Trophoblast cell (in vitro differentiated cells and primary cell): ENCODE results near the gene SUSD1.
A peak's percentile ranks its signal among the peaks of the same experiment; 100 is the strongest.

Experiments used
- DNase-seq, 2 donors: peaks; one replicate each; pipeline ENCODE4 v3.0.0-alpha.2; 2016
- H2AFZ ChIP-seq: 2 replicates; pipeline ENCODE4 v1.6.1; 2013; ENCODE audit warnings: low read length, moderate library complexity, mild to moderate bottlenecking; ENCODE audit not compliant: insufficient read depth, poor library complexity
- H2AK5ac ChIP-seq: 2 replicates; pipeline ENCODE4 v1.6.1; 2013; ENCODE audit warnings: mild to moderate bottlenecking, low read length
- H2BK120ac ChIP-seq: 2 replicates; pipeline ENCODE4 v1.6.1; 2013; ENCODE audit warnings: low read length, mild to moderate bottlenecking, moderate library complexity; ENCODE audit not compliant: insufficient read depth, poor library complexity
- H2BK12ac ChIP-seq: 2 replicates; pipeline ENCODE4 v1.6.1; 2013; ENCODE audit warnings: mild to moderate bottlenecking, low read length, moderate library complexity
- H2BK5ac ChIP-seq: 2 replicates; pipeline ENCODE4 v1.6.1; 2013; ENCODE audit warnings: low read length, low read depth, moderate library complexity, mild to moderate bottlenecking; ENCODE audit not compliant: poor library complexity
- H3K14ac ChIP-seq: 2 replicates; pipeline ENCODE4 v1.6.1; 2013; ENCODE audit warnings: mild to moderate bottlenecking, low read length
- H3K18ac ChIP-seq: 2 replicates; pipeline ENCODE4 v1.6.1; 2013; ENCODE audit warnings: mild to moderate bottlenecking, low read length
- H3K23ac ChIP-seq: 2 replicates; pipeline ENCODE4 v1.6.1; 2013; ENCODE audit warnings: low read length
- H3K27ac ChIP-seq: 2 replicates; pipeline ENCODE4 v1.5.1; 2013; ENCODE audit warnings: low read depth, mild to moderate bottlenecking, inconsistent platforms, low read length, moderate library complexity
- H3K27me3 ChIP-seq: 2 replicates; pipeline ENCODE4 v1.6.1; 2013; ENCODE audit warnings: inconsistent platforms, mild to moderate bottlenecking, low read length, moderate library complexity; ENCODE audit not compliant: insufficient read depth
- H3K36me3 ChIP-seq, 2 experiments: 1 replicate in 1 of 2; 2 replicates in 1 of 2; pipeline ENCODE4 v1.6.1; 2013; ENCODE audit warnings: low read length in 2 of 2, mild to moderate bottlenecking in 2 of 2, moderate library complexity in 1 of 2; ENCODE audit not compliant: insufficient read depth in 2 of 2, control insufficient read depth in 1 of 2
- H3K4ac ChIP-seq: 2 replicates; pipeline ENCODE4 v1.6.1; 2013; ENCODE audit warnings: low read depth, mild to moderate bottlenecking, low read length, moderate library complexity
- H3K4me1 ChIP-seq, 2 experiments: 1 replicate in 1 of 2; 2 replicates in 1 of 2; pipeline ENCODE4 v1.6.1; 2013; ENCODE audit warnings: low read length in 2 of 2, mild to moderate bottlenecking in 2 of 2, moderate library complexity in 1 of 2; ENCODE audit not compliant: insufficient read depth in 2 of 2, control insufficient read depth in 1 of 2
- H3K4me2 ChIP-seq: 2 replicates; pipeline ENCODE4 v1.6.1; 2013; ENCODE audit warnings: inconsistent platforms, mild to moderate bottlenecking, low read length, moderate library complexity
- H3K4me3 ChIP-seq: 2 replicates; pipeline ENCODE4 v1.5.1; 2013; ENCODE audit warnings: mild to moderate bottlenecking, low read depth, low read length, inconsistent platforms
- H3K79me1 ChIP-seq: one replicate; pipeline ENCODE4 v1.6.1; 2013; ENCODE audit warnings: low read length
- H3K79me2 ChIP-seq: 2 replicates; pipeline ENCODE4 v1.6.1; 2013; ENCODE audit warnings: low read length, mild to moderate bottlenecking; ENCODE audit not compliant: control insufficient read depth, insufficient read depth, poor library complexity
- H3K9ac ChIP-seq: 2 replicates; pipeline ENCODE4 v1.6.1; 2013; ENCODE audit warnings: mild to moderate bottlenecking, low read length
- H3K9me3 ChIP-seq: 2 replicates; pipeline ENCODE4 v1.6.1; 2013; ENCODE audit warnings: low read depth, mild to moderate bottlenecking, control low read depth, inconsistent platforms, low read length; ENCODE audit not compliant: insufficient read depth
- H4K12ac ChIP-seq: 2 replicates; pipeline ENCODE4 v1.6.1; 2013; ENCODE audit warnings: low read depth, mild to moderate bottlenecking, low read length, moderate library complexity
- H4K8ac ChIP-seq: 2 replicates; pipeline ENCODE4 v1.6.1; 2013; ENCODE audit warnings: low read depth, mild to moderate bottlenecking, low read length, moderate library complexity
- H4K91ac ChIP-seq: one replicate; pipeline ENCODE4 v1.6.1; 2013; ENCODE audit warnings: low read depth, mild to moderate bottlenecking, low read length, moderate library complexity
- WGBS: extraction: QIAGEN DNeasy Blood & Tissue Kit; methylation state at CpG from one replicate; pipeline ENCODE4 v1.1.7; 2013; ENCODE audit warnings: missing lambda C conversion rate; ENCODE audit not compliant: insufficient read length, insufficient coverage; ENCODE audit errors: extremely low coverage; 5-methylcytosine and 5-hydroxymethylcytosine counted together

Gene SUSD1

DNA sequence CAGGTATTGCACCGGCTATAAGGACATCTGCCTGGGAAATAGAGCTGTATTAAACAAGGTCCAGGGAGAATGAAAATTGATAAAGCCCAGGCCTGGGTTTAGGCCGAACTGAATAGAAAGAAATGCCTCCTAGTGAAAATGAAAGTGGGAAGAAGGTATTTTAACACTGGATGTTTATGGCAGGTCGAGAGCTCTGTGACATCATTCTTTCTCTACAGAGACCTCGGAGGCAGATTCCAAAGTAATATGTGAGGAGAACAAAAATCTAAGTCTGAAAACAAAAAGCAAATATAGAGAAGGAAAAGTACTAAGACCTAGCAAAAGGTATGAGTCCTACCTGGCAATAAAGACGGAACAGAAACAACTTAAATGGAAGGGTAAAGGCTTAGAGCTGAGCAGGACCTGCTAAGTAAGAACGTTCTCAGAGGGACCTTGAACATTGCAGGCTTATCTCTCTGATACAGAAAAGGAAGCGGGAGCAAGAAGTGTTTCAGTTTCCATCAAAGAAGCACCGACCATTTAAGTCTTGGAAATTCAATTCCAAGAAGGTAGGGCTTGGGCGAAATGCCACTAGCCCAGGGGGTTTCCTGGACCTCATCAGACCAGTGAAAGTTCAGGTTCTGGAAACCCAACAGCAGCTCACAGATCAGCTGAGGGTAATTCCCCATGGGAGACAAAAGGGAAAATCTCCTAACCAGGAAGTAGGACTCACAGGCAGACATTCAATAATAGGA lies 80.0 kb downstream of the SUSD1 start:
- DNase-seq: peak; percentile 31 to 40
- no peak overlapping the region for H2BK12ac ChIP-seq
- peaks cover 4% of the 10 kb centered on the region in 2 experiments for H3K36me3 ChIP-seq
- no peak overlapping the region for H2BK5ac ChIP-seq
- H3K4me3 ChIP-seq: no peak overlapping the region
- peaks cover 3 to 6% of the 10 kb centered on the region in 2 experiments for H3K4me1 ChIP-seq
- H3K79me1 ChIP-seq: peaks cover 3% of the 10 kb centered on the region
- no peak overlapping the region for H2AK5ac ChIP-seq
- no peak overlapping the region for H4K91ac ChIP-seq
- H3K4ac ChIP-seq: no peak overlapping the region
- H3K14ac ChIP-seq: no peak overlapping the region
- no peaks in the 10 kb centered on the region for H3K27me3 ChIP-seq
- no peak overlapping the region for H3K9ac ChIP-seq
- H3K27ac ChIP-seq: no peak overlapping the region
- H3K23ac ChIP-seq: no peak overlapping the region
- H3K4me2 ChIP-seq: no peak overlapping the region
- no CpG with 5 or more reads among the region's 9 CpGs for WGBS
- H4K8ac ChIP-seq: no peak overlapping the region
- no peak overlapping the region for H3K18ac ChIP-seq
- H4K12ac ChIP-seq: no peak overlapping the region
- no peaks in the 10 kb centered on the region for H3K79me2 ChIP-seq
- no peak overlapping the region for H2BK120ac ChIP-seq
- no peaks in the 10 kb centered on the region for H3K9me3 ChIP-seq
- H2AFZ ChIP-seq: no peak overlapping the region

- no peak overlapping the region for H4K12ac ChIP-seq
- no peak for DNase-seq
- H2AFZ ChIP-seq: no peak overlapping the region
- no peak overlapping the region for H3K27ac ChIP-seq
- H4K8ac ChIP-seq: no peak overlapping the region
- no peaks in the 10 kb centered on the region for H3K27me3 ChIP-seq
- no peak overlapping the region for H3K23ac ChIP-seq
- no peak overlapping the region for H2BK12ac ChIP-seq
- no peak overlapping the region for H3K14ac ChIP-seq
- no peak overlapping the region for H2BK5ac ChIP-seq
- no peak overlapping the region for H3K4ac ChIP-seq
- no peak overlapping the region for H2AK5ac ChIP-seq
- no CpG with 5 or more reads among the region's 2 CpGs for WGBS
- H3K79me2 ChIP-seq: no peaks in the 10 kb centered on the region
- H3K18ac ChIP-seq: no peak overlapping the region
- H3K4me3 ChIP-seq: no peak overlapping the region
- H3K4me2 ChIP-seq: no peak overlapping the region
- no peak overlapping the region for H2BK120ac ChIP-seq
- no peak overlapping the region for H4K91ac ChIP-seq
- peaks cover 2 to 4% of the 10 kb centered on the region in 2 experiments for H3K36me3 ChIP-seq
- H3K9me3 ChIP-seq: no peaks in the 10 kb centered on the region
- H3K79me1 ChIP-seq: peaks cover 3% of the 10 kb centered on the region
- H3K9ac ChIP-seq: no peak overlapping the region
- peaks cover 3 to 6% of the 10 kb centered on the region in 2 experiments for H3K4me1 ChIP-seq
Observed at GRCh38 chr9:112094241-112094640, 80.9 kb downstream of the SUSD1 start.

DNA sequence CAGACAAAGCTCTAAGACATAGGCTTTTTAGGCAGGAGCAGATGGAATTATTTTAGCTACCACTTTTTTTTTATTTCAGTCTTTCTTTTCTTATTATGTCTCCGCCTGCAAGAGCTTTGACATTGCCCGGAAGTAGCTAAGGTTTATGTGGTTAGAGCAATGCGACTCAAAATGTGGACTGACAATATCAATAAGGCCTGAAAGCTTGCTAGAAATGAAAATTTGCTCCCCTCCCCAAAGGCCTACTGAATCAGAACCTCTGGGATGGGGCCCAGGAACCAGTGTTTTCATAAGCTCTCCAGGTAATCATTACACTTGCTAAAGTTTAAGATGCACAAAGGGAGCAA lies 81.3 kb downstream of the SUSD1 start:
- H3K36me3 ChIP-seq: peaks cover 2 to 4% of the 10 kb centered on the region in 2 experiments
- no peak overlapping the region for H3K4ac ChIP-seq
- no peak overlapping the region for H2BK12ac ChIP-seq
- H2BK120ac ChIP-seq: no peak overlapping the region
- no peaks in the 10 kb centered on the region for H3K9me3 ChIP-seq
- peaks cover 3% of the 10 kb centered on the region for H3K79me1 ChIP-seq
- H3K14ac ChIP-seq: no peak overlapping the region
- no peak overlapping the region for H4K91ac ChIP-seq
- H2BK5ac ChIP-seq: no peak overlapping the region
- no peak overlapping the region for H2AK5ac ChIP-seq
- no peak overlapping the region for H2AFZ ChIP-seq
- no peak overlapping the region for H3K23ac ChIP-seq
- H3K4me2 ChIP-seq: no peak overlapping the region
- no peak overlapping the region for H3K18ac ChIP-seq
- no peak overlapping the region for H3K27ac ChIP-seq
- no peak overlapping the region for H3K9ac ChIP-seq
- H4K12ac ChIP-seq: no peak overlapping the region
- peaks cover 3 to 6% of the 10 kb centered on the region in 2 experiments for H3K4me1 ChIP-seq
- no peak for DNase-seq
- no peaks in the 10 kb centered on the region for H3K79me2 ChIP-seq
- H4K8ac ChIP-seq: no peak overlapping the region
- no peak overlapping the region for H3K4me3 ChIP-seq
- no peaks in the 10 kb centered on the region for H3K27me3 ChIP-seq
- WGBS: no CpG with 5 or more reads among the region's 3 CpGs

DNA sequence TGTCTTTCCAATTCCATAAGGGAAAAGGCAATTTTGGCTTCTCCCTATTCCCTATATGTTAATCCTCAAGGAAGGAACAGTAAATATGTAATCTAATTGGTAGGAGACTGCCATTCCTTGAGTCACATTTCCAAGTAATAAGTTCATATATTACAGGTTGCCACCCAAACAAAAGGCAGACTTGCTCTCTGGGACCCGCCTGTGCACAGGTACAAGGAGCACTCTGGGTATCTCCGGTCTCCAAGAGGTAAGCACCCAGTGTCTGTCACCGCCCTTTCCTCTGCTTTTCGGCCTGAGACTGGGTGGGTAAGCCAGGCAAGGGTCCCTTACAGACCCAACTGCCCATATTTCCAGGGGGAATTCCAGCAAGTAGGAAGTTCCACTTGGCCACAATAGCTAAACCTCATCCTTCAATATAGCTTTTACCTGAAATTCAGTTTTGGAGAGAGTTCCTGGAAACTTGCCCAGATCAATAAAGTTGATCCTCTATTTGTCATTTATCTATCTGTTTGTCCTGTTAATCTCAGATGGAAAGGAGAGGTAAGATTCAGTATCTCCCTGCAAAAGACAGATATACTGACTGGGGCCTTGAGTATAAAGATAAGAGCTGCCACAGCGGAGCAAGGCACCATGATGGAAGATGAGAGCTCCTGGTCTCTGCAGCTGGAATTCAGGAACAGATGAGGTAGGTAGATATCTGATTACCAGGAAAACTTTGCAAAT lies 81.8 kb downstream of the SUSD1 start:
- Histone ChIP-seq H2BK5ac (no peak overlapping the region), H3K79me1 (peaks cover 3% of the 10 kb centered on the region), H3K36me3 (peaks cover 2 to 6% of the 10 kb centered on the region in 2 experiments), H3K14ac (no peak overlapping the region), H3K4me1 (peaks cover 3 to 5% of the 10 kb centered on the region in 2 experiments), H4K12ac (no peak overlapping the region), H3K4ac (no peak overlapping the region), H3K18ac (no peak overlapping the region), H2AK5ac (no peak overlapping the region), H3K4me3 (no peak overlapping the region), H2BK12ac (no peak overlapping the region), H4K8ac (no peak overlapping the region), H3K9me3 (no peaks in the 10 kb centered on the region), H4K91ac (no peak overlapping the region), H2AFZ (no peak overlapping the region), H3K23ac (no peak overlapping the region), H3K79me2 (no peaks in the 10 kb centered on the region), H2BK120ac (no peak overlapping the region), H3K27me3 (no peaks in the 10 kb centered on the region), H3K9ac (no peak overlapping the region), H3K27ac (no peak overlapping the region), H3K4me2 (no peak overlapping the region)
- WGBS: no CpG with 5 or more reads among the region's 5 CpGs
- DNase-seq: no peak
